ENCODE measurements around the gene XXYLT1. TPM values are rescaled to one million over a fixed set of nuclear protein-coding genes. Genes with fewer than 3 reads are reported as not detected.

The XXYLT1 gene
- total and polyA plus RNA-seq, 2 of the 4 experiments (the other 2 are of a cell fraction) = 14.7 to 18.1 TPM

- Histone ChIP-seq H2BK120ac (ENCODE audit: low read depth, low read length) (no peak overlapping the region), H3K79me1 (ENCODE audit: low read depth in 1 of 2, low read length in 2 of 2) (no peaks in the 10 kb centered on the region), H3K9me1 (ENCODE audit: insufficient read depth, low read length) (no peaks in the 10 kb centered on the region), H3K4me1 (ENCODE audit: control insufficient read depth, insufficient read depth, low read length) (no peaks in the 10 kb centered on the region), H2BK5ac (ENCODE audit: low read depth, low read length, poor library complexity, severe bottlenecking) (no peak overlapping the region), H3K4ac (ENCODE audit: low read depth, low read length) (no peak overlapping the region), H2AFZ (replicated peaks; ENCODE audit: low read length, poor library complexity) (no peak overlapping the region), H3K14ac (replicated peaks; ENCODE audit: low read depth, low read length) (no peak overlapping the region), H2BK15ac (ENCODE audit: low read depth, low read length) (no peak overlapping the region), H4K8ac (ENCODE audit: low read depth in 2 of 2, low read length in 2 of 2) (no peak overlapping the region), H4K5ac (ENCODE audit: low read depth, low read length) (no peak overlapping the region), H2AK5ac (ENCODE audit: low read depth, low read length) (no peak overlapping the region), H3K27me3 (ENCODE audit: control insufficient read depth, insufficient read depth, low read length) (peaks cover 26% of the 10 kb centered on the region), H3K18ac (ENCODE audit: low read depth, low read length) (no peak overlapping the region), H3K9me3 (ENCODE audit: control insufficient read depth, insufficient read depth, low read length) (peaks cover 4% of the 10 kb centered on the region; the same call in 1 of the 2 replicates), H4K91ac (ENCODE audit: insufficient read depth, low read depth, low read length) (no peak overlapping the region), H3K27ac (ENCODE audit: insufficient read depth, low read length) (no peak overlapping the region), H2BK20ac (ENCODE audit: low read depth, low read length) (no peak overlapping the region), H2AK9ac (replicated peaks; ENCODE audit: low read depth, low read length, poor library complexity) (no peak overlapping the region), H3K36me3 (ENCODE audit: control insufficient read depth, insufficient read depth, low read length) (no peaks in the 10 kb centered on the region), H4K20me1 (ENCODE audit: insufficient read depth, low read length) (no peaks in the 10 kb centered on the region), H3K9ac (ENCODE audit: low read depth, low read length) (no peak overlapping the region), H3K4me3 (ENCODE audit: insufficient read depth, low read depth, low read length) (no peak overlapping the region), H3K56ac (ENCODE audit: extremely low read depth, insufficient read depth, low read length) (no peak overlapping the region), H3K23ac (ENCODE audit: low read depth, low read length) (no peak overlapping the region), H3K4me2 (ENCODE audit: low read depth, low read length) (no peak overlapping the region)
- DNase-seq (no peak), ATAC-seq (ENCODE audit: low read depth) (no peak)
- TF ChIP-seq CEBPB (IDR thresholded peaks at IDR 0.05; ENCODE audit: low read depth, low read length) (no peak), NFE2L2 (IDR thresholded peaks at IDR 0.05; ENCODE audit: low read depth, low read length) (no peak), MAFK (IDR thresholded peaks at IDR 0.05; ENCODE audit: low read depth, low read length) (no peak), FOS (IDR thresholded peaks at IDR 0.05; ENCODE audit: low read depth, low read length) (no peak), USF2 (IDR thresholded peaks at IDR 0.05; ENCODE audit: low read depth, low read length) (no peak), ELK1 (IDR thresholded peaks at IDR 0.05; ENCODE audit: borderline replicate concordance, low read depth, low read length) (no peak), MAZ (IDR thresholded peaks at IDR 0.05; ENCODE audit: borderline replicate concordance, low read depth, low read length) (no peak), SMC3 (IDR thresholded peaks at IDR 0.05; ENCODE audit: low read depth, low read length) (no peak), CHD1 (IDR thresholded peaks at IDR 0.05; ENCODE audit: low read depth, low read length) (no peak), RCOR1 (IDR thresholded peaks at IDR 0.05; ENCODE audit: insufficient replicate concordance, low read length) (no peak), RAD21 (IDR thresholded peaks at IDR 0.05; ENCODE audit: low read length) (no peak), CTCF (conservative IDR thresholded peaks at IDR 0.05; ENCODE audit: low read depth, low read length) (no peak)
- BruUV-seq (replicated peaks) = no TSS peak
- dilution Hi-C loops (cut with HindIII; ENCODE audit: low sequenced_read_pairs, unreplicated experiment) (no loop called here), in situ Hi-C loops (cut with MboI; ENCODE audit: low sequenced_read_pairs) (no loop called here), intact Hi-C loops (cut with micrococcal nuclease) (no loop called here)
- 17% methylated on average over 1 of the region's 5 CpGs; no CpG with 5 or more reads in 1 of the 2 experiments for WGBS, 2 experiments (ENCODE audit: extremely low coverage in 2 of 2, insufficient read length in 1 of 2)
- POLR2A ChIA-PET (ENCODE audit: unreplicated experiment) = no interaction called here
- CTCF ChIA-PET = no interaction called here
These were observed 214.5 kb downstream of the XXYLT1 start for GRCh38 chr3:195056506-195056905.

All from IMR-90 (cell line).